Stimulated activated CD4-positive, alpha-beta T cell treated with anti-CD3 and anti-CD28 coated beads, Interleukin-1b, Interleukin-23, amount 100 ng/mL, for 4 hours (primary cell): ENCODE data around the gene CCT7.

Source experiments
- DNase-seq, 2 donors: peaks; one replicate each; pipeline ENCODE4 v3.0.0-alpha.2; 2020; ENCODE audit warnings: low read depth in 2 of 2

CCT7 gene

DNA sequence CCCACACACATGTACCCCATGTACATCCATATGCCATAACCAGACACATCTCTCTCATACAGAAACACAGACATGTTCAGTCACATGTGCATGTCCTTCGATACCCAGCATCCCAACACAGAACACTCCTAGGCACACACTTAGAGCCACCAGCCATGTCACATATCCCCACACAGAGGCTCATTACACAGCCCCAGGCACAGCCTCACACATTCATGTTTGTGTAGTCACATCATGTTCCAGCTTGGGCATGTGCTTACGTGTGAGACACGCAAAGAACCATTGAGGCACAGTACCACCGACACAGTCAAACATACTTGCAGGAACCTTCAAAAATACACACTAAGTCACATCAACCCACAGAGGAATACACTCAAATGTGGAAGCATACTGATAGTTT is 32.9 kb downstream of the CCT7 start:
- DNase-seq, result no peak

DNA sequence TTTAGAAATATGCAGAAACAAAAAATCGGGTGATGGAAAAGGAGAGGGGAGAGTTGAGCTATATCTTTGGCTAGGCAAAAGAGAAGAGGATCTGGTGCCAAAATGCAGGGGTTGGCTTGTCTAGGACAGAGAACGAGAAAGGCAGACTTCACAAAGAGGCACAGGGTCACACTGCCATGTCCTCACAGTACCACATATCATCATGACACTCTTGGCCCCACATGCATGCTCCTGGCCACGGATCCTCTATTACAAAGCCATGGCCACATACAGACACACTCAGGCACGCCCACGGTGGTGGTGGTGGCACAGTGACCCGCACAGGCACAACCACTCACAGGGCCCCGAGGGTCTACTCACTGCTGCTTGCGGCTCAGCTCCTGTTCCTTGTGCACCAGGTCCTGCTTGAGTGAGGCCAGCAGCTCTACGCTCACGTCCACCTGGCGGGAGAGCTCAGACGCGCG is 34.3 kb downstream of the CCT7 start:
- DNase-seq, result no peak

DNA sequence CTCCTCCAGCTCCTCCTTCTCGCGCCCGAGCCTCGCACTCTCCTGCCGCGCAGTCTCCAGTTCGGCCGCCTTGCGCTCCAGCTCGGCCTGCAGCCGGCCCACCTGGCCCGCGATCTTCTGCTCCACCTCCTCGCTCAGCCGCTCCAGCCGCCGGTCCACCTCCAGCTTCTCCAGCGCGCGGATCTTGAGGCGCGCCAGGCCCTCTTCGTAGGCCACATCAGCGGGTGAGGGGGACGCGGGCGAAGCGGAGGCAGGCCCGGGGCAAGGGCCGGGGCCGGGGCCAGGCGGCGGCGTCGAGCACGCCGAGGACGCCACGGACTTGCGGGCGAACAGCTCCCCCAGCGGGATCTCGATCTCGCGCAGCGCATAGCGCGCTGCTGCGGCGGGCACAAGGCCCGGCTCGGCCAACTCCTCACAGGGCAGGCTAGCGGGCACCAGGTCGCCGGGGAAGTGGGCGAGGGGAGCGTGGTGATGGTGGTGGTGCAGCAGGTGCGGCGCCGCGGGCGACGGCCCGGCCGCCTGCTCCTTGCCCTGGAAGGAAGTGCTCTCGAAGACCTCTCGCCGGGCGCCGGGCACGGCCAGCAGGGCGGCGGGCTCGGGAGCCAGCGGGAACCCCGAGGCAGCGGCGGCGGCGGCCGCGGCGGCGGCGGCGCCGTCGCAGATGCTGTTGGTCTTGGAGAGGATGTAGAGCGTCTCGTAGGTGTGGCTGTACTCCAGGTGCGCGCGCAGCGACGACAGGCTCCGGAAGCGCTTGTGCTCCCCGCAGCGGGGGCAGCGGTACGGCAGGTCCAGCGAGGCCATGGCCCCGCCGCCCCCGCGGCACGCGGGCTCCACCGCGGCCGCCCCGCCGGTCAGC is 35.0 kb downstream of the CCT7 start:
- peak; percentile 56 to 72 for DNase-seq

DNA sequence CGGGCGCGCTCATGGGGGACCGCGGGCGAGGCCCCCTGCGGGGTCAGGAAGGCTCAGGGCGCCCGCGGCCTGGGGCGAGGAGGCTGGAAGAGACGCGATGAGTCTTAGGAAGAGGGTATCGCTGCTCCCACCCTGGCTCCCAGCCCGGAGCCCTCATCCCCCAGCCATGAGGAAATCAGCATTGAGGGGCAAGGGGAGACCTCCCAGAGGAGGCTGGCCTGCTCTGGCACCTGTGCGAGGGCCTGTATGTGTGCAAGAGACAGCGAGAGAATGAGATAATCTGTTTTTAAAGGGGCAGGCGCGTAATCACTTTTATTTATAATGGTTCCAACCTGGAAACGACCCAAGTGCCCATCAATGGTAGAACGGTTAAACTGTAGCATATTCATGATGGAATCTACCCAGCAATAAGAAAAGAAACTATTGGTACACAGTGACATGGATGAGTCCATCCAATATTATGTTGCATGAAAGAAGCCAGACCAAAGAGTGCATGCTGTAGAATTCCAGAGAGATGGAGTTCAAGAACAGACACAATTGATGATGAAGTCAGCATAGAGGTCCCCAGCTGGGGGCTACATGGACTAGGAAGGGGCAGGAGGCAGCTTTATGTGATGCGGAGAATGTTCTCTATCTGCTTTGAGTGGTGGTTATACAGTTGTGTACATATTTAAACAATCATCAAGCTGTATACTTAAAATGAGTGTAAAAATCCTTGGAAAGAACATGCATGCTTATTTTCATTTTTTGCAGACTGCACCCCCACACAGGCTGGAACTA is 35.8 kb downstream of the CCT7 start:
- no peak for DNase-seq

DNA sequence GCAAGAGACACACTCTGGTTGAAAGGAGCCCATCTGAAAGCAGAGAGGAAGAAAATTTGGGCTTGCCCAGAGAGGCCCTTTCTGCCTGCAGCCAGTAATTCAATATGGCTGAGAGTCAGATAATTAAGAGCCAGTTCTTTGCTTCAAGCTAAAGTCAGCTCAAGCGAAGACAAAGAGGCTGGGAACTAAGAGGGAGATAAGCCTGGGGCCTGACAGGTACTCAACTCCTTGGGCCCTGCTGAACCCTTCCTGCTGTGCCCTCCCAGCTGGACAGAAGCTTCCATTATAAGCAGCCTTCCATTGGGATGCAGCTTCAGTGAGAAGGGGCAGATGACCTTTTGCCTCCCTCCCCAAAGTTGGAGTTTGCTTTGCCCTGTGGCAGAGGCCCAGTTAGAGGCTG is 38.2 kb downstream of the CCT7 start:
- DNase-seq, result no peak

DNA sequence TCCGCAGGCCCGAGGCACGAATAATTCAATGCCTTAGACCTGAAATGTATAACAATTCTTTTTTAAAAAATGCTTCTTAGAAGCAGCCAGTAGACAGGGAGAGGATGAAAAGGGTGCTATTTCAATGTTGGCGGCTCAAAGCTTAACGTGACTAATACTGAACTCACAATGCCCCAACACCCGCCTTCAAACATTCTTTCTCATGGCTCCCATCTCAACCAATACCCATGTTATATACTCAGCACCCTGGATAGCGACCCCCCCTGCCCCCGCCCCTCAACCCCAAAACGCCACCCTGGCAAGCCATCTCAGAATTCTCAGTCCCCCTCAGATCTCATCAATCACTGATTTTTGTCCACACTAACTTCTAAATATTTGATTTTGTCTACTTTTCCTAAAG is 45.7 kb downstream of the CCT7 start:
- DNase-seq, result no peak

DNA sequence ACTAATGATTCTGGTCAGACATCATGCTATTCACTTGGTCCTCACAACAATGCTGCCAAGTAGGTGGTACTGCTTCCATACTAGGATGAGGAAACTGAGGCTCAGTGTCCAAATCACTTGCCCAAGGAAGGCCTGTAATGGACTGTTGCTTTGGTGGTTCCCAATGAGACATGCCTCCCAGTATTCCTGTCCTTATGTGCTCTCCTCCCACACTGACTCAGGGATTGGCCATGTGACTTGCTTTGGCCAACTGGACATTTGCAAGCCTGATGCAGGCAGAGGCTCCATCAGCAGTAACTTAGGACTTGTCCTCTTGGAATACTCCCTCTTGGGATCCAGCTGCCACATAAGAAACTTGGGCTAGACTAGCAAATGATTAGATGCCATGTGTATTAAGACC is 47.1 kb downstream of the CCT7 start:
- DNase-seq, result no peak

DNA sequence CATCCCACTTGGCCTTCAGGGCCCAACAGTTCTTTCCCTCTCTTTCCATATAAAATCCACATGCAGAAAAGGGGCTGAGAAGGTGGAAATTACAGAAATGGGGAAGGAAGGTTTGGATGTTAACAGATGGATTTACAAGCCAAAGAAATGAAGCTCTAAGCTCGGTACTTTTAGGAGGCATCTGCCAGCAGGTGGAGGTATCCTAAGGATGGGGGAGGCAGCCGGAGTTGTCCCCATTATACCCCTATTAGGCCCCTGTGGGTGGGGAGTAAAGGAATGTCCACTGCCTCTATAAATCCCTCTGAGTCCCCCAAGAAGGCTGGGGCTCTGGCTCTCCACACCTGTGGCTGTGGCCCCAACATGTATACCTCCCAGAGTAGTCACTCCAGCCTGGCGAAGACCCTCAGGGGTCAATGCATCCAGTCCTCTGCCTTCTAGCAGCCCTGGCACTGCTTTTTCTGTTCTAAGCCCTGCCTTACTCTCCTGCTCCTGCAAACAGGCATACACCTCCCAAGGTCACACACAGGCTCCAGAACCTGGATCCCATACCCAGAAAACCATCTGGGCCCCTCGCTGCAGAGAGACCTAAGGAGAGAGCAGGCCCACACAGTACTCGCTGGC is 48.9 kb downstream of the CCT7 start:
- DNase-seq, result no peak

DNA sequence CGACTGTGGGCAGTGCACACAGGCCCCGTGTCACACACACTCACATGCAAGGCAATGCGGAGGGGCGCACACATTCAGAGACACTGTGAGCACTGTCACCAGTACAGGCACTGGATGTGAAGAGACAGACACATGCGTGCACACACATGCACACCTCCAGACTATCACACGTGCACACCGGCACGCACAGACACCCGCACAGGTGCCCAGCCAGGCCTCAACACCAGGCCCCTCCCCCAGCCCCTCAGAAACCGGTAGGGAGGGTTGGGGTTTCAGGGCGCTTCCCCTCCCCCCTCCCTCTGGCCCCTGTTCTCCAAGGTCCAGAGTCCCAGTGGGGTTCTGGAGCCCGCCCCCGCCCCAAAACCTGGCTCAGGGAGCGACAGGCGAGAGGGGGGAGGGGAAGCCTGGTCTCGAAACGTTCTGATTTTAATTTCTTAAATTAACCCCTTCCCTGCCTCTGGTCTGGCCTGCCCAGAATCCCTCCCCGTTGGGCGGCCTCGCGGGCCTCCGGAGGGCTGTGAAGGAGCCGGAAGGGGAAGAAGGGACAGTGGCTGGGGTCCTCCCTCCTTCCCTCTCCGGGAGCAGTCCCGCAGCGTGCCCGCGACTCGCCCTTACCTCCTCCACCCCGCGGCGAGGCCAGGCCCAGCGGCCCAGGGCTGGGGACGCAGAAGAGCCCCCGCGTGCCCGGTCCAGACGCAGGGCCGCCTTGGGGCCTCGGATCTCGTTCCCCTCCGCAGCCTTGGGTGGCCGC is 49.6 kb downstream of the CCT7 start:
- DNase-seq, result no peak

DNA sequence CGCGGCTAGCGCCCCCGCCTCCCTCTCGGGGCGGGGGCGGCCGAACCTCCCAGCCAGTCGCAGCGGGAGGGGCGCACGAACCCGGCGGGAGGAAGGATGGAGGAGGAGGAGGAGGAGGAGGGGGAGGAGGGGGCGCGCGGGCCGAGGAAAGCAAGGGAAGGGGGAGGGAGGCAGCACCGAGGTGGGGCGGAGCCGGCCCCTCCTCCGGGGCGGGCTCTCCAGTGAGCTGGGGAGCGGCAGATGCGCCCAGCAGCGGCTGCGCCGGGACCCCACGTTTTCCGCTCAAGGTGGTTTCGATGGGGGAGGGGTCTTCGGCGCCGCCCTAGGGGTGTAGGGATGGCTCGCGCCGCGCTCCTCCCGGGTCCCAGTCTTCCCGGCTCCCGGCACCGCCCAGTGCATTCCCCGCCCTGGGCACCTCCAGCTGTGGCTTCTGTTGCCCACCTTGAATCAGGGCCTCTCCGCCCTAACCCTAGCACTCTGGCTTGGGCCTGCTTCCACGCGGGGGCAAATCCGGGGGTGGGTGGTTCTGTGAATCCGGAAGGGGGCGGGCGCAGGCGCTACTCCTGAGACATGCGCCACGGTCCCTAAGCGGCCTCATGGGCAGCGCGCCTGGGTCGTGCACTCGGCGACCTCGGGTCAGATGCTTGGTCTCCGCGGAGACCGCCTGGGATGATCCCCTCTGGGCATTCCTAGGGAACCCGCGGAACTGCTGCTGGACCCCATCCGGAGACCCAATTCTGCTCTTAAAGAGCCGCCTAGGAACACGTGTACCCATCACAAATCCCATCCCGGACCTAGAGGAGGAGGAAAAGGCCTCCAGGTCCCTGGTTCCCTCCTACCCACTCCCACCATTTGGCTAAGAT is 50.4 kb downstream of the CCT7 start, which contains the start of gene FBXO41:
FBXO41 (minus strand) TSS at position 183 of the 863 bp plus-strand sequence. CDS start 14,848 bp downstream, outside the sequence.
- peak; percentile 74 to 77 for DNase-seq

DNA sequence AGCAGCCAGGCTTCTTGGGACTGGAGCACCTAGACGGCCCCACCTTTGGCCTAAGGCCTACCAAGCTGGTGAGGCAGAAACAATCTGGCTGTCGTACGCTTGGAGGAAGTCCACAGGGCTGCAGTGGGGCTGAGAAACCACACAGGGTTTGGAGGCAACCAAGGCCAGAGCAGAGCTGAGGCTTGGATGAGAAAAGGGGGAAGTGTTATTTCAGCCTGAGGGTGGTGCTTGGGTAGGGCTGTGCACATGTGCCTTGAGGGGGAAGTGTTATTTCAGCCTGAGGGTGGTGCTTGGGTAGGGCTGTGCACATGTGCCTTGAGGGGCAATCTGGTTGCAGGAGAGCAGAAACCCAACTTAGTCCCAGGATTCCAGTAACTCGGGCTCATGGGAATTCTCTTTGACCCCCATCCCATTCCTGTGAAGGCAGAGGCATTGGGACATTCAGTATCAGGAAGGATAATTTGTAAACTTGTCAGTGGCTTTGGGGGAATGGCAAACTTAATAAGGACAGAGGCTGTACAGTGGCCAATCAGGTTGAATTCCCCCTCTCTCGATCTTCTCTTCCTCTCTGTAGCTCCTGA is 51.1 kb downstream of the CCT7 start:
- no peak for DNase-seq

DNA sequence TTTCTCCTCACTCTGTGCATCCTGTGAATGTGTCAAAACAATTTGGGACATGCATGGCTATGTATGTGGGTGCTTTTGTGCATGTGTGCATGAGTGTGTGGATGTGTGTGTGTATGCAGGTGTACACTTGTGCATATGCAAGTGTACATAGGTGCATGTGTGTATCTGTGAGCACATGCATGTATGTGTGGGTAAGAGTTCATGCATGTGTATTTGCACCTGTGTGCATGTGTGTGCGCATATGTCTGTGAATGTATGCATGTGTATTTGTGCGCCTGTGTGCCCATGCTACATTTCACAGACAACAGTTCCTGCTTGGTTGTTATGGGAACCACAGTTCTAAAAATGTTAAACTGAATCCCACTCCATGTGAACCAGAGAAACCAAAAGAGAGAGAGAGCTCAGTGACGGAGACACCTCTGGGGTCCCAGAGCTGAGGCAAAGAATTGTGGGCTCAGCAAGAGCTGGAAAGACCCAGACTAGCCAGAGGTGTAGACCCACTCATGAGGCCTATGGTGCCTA is 52.1 kb downstream of the CCT7 start:
- DNase-seq, result no peak

DNA sequence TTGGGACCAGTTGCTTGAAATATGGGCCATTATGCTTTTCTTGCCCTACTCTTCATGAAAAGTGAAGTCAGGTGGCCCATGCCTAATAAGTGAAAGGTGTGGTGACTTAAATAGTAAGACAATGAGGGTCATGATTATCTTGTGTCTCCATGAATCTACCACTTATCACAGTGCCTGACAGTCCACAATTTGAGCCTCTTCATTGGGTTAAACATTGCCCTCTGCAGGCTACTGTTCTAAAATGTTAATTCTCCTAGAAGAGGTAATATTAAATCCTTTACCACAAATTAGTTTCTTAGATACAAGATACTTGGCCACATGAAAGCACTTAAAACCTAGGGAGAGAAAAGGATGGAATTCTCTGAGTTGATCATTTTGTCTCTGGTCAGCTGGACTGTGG is 55.2 kb downstream of the CCT7 start:
- no peak for DNase-seq

DNA sequence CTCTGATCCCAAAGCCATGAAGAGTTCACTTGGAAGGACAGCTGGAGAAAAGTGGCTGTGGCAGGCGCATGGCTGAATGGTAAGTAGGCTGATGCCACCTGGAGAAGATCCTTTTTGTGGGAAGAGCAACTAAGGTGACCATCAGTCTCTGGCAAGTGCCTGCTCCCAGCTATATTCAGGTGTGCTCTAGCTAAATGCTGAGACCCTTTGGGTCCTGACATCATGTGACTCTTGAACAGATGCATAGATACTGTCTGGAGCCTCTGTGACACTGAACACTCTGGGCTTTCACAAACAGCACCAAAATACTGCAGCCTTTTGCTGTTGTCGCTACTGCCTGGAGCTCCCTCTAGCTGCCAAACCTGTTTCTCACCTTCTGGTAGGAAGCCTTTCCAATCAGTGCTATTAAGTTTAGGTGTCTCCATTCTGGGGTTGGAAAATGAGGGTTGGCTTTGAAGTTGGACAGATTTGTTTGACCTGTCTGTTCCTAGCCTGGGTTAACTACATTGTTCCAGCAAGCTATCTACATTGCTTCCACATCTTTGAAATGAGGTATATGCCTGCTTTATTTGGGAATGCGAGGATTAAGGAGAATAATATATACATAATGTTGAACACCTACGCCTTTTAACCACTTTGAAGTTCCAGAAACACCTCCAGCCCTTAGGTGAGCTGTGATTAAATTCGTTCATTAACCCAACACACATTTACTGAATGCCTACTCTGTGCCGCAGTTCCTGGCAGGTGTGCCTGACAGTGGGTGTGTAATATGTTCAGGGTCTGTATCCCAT is 56.1 kb downstream of the CCT7 start:
- peak in 1 of 2 donors; percentile 30 for DNase-seq

DNA sequence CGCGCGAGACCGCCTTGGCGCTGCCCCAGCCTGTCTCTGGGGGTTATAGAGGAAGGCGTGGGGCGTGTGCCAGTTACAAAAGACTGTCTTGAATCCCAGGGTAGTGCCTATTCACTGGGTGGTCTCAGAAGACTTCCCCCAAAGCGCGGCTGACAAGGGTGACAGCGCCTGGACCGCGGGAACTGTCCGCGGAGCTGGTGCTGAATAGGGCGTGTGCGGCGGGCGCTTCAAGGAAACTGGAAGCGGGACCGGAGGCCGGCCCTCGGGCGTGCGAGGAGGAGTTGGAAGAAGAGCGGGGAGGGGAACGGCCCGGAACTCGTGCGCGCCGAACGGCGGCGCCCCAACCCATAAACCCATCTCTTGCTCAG is 57.0 kb downstream of the CCT7 start:
- peak; percentile 39 to 58 for DNase-seq

DNA sequence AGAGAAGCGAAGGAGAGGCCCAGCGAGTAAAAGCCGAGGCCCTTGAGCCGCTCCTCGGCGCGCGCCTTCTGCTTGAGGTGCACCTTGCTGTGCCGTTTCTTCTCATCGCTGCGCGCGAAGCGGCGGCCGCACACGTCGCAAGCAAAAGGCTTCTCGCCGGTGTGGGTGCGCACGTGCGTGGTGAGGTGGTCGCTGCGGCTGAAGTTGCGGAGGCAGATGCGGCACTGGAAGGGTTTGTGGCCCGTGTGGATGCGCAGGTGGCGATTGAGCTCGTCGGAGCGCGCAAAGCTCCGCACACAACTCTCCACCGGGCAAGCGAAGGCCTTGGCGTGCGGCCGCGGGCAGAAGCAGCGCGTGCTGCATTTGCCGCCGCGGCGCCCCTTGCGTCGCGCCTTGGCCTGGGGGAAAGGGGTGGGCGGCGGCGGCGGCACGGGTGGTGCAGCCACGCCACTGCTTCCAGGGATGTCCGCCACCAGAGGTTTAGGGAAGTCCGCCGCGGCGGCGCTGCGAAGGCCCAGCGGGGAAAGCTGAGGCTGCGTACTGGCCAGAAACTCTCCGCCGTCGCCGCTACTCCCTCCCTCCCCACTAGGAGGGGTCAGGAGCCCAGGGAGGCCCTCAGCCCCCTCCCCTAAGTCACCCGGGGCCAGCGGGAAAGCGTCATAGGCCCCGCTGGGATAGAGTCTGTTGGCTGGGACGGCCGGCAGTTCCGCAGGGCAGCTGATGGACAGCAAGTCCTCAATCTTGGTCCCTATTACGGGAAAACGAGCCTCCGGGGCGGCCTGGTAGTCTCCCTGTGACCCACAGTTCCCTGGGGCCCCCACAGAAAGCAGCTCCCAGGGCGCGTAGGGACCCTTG is 57.6 kb downstream of the CCT7 start:
- DNase-seq, result no peak

DNA sequence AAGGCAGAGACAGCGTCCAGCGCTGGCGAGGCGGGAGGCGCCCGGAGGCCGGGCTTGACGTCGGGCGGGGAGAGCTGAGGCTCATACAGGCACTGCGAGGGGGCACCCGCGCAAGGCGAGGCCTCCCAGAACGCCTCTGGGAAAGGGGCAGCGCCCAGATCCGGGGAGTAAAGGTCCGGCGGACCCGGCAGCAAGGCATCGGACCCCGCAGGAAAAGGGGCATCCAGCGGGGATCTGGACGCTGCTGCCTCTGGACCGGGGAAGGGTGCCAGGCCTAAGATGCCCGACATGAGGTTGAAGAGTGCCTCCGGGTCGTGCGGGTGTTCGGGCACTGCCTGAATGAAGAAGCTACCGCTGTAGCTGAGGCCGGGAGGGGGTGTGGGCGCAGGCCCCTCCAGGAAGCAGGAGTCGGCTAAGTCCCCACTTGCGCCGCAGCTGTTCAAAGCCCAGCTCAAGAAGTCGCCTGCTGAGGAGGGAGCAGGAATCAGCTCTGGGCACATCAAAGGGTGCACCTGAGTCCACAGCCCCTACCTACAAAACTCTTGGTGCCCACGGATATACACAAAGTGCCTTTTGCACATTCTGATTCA is 58.3 kb downstream of the CCT7 start:
- no peak for DNase-seq
